Measurements from ENCODE around the gene RRAGC.
A peak's percentile ranks its signal among the peaks of the same experiment; 100 is the strongest.

RRAGC gene

GRCh38 chr1:38867208-38867607 is 7.6 kb upstream of the RRAGC start:
- peaks cover 18% of the 10 kb centered on the region for H3K79me1 ChIP-seq (replicated peaks; ENCODE audit: low read length, poor library complexity, severe bottlenecking)
- no peak overlapping the region for H3K9ac ChIP-seq (ENCODE audit: low read length)
- H4K91ac ChIP-seq (ENCODE audit: low read length), result no peak overlapping the region
- no peak overlapping the region for H3K4ac ChIP-seq (ENCODE audit: low read depth in 1 of 2, low read length in 2 of 2)
- no peak for DNase-seq
- no peak overlapping the region for H2BK15ac ChIP-seq (ENCODE audit: low read depth, poor library complexity, severe bottlenecking)
- WGBS, result 100% methylated on average over 3 of the region's 8 CpGs
- no peak overlapping the region for H2BK120ac ChIP-seq (ENCODE audit: low read depth, low read length)
- no peak overlapping the region for H2AFZ ChIP-seq (ENCODE audit: low read depth, low read length)
- H3K36me3 ChIP-seq (ENCODE audit: control insufficient read depth in 1 of 2, insufficient read depth in 2 of 2, low read depth in 1 of 2, low read length in 2 of 2), result peaks cover 2 to 50% of the 10 kb centered on the region in 2 experiments
- H3K18ac ChIP-seq (ENCODE audit: low read depth in 1 of 2, low read length in 2 of 2), result no peak overlapping the region
- H3K4me1 ChIP-seq (ENCODE audit: control insufficient read depth, insufficient read depth, low read depth, low read length), result no peaks in the 10 kb centered on the region
- H3K4me2 ChIP-seq (ENCODE audit: low read length, poor library complexity, severe bottlenecking), result no peak overlapping the region
- H3K9me3 ChIP-seq (ENCODE audit: control insufficient read depth, low read length), result no peaks in the 10 kb centered on the region
- no peak overlapping the region for H3K14ac ChIP-seq (ENCODE audit: low read length in 2 of 2)
- H4K8ac ChIP-seq (ENCODE audit: low read length), result no peak overlapping the region
- no peak overlapping the region for H2AK5ac ChIP-seq (ENCODE audit: low read length, severe bottlenecking)
- H3K4me3 ChIP-seq (ENCODE audit: insufficient read depth in 1 of 2, low read depth in 1 of 2, low read length in 2 of 2), result no peak overlapping the region
- no peak overlapping the region for H3K23ac ChIP-seq (ENCODE audit: low read length in 2 of 2)
- no peak overlapping the region for H2BK12ac ChIP-seq (ENCODE audit: low read length in 2 of 2)
- no peak overlapping the region for H3K27ac ChIP-seq (ENCODE audit: low read length, poor library complexity, severe bottlenecking)
- no peak overlapping the region for H2BK5ac ChIP-seq (ENCODE audit: low read depth, low read length, poor library complexity, severe bottlenecking)
- no peaks in the 10 kb centered on the region for H3K27me3 ChIP-seq (ENCODE audit: control insufficient read depth in 1 of 2, insufficient read depth in 1 of 2, low read length in 2 of 2)

- Histone ChIP-seq H3K9ac (ENCODE audit: low read length) (no peak overlapping the region), H3K23ac (ENCODE audit: low read length in 2 of 2) (no peak overlapping the region), H2AFZ (ENCODE audit: low read depth, low read length) (no peak overlapping the region), H2AK5ac (ENCODE audit: low read length, severe bottlenecking) (no peak overlapping the region), H4K91ac (ENCODE audit: low read length) (no peak overlapping the region), H3K27ac (ENCODE audit: low read length, poor library complexity, severe bottlenecking) (no peak overlapping the region), H3K27me3 (ENCODE audit: control insufficient read depth in 1 of 2, insufficient read depth in 1 of 2, low read length in 2 of 2) (no peaks in the 10 kb centered on the region), H3K4me2 (ENCODE audit: low read length, poor library complexity, severe bottlenecking) (no peak overlapping the region), H3K4me3 (ENCODE audit: insufficient read depth in 1 of 2, low read depth in 1 of 2, low read length in 2 of 2) (no peak overlapping the region), H3K36me3 (ENCODE audit: control insufficient read depth in 1 of 2, insufficient read depth in 2 of 2, low read depth in 1 of 2, low read length in 2 of 2) (peaks cover 2 to 52% of the 10 kb centered on the region in 2 experiments), H2BK120ac (ENCODE audit: low read depth, low read length) (no peak overlapping the region), H3K14ac (ENCODE audit: low read length in 2 of 2) (no peak overlapping the region), H3K79me1 (replicated peaks; ENCODE audit: low read length, poor library complexity, severe bottlenecking) (peaks cover 18% of the 10 kb centered on the region), H3K4me1 (ENCODE audit: control insufficient read depth, insufficient read depth, low read depth, low read length) (peaks cover 3% of the 10 kb centered on the region), H4K8ac (ENCODE audit: low read length) (no peak overlapping the region), H2BK12ac (ENCODE audit: low read length in 2 of 2) (no peak overlapping the region), H3K9me3 (ENCODE audit: control insufficient read depth, low read length) (no peaks in the 10 kb centered on the region), H2BK15ac (ENCODE audit: low read depth, poor library complexity, severe bottlenecking) (no peak overlapping the region), H2BK5ac (ENCODE audit: low read depth, low read length, poor library complexity, severe bottlenecking) (no peak overlapping the region), H3K4ac (ENCODE audit: low read depth in 1 of 2, low read length in 2 of 2) (no peak overlapping the region), H3K18ac (ENCODE audit: low read depth in 1 of 2, low read length in 2 of 2) (no peak overlapping the region)
- 94% methylated on average over 4 of the region's 4 CpGs for WGBS
- no peak for DNase-seq
Observed at GRCh38 chr1:38865112-38865715, 5.6 kb upstream of the RRAGC start.

GRCh38 chr1:38860454-38860795 is 853 bp upstream of the RRAGC start:
- no peak overlapping the region for H2BK120ac ChIP-seq (ENCODE audit: low read depth, low read length)
- H3K9ac ChIP-seq (ENCODE audit: low read length), result peak overlapping the region; percentile 96
- DNase-seq, result peak; percentile 37
- no peak overlapping the region for H2BK15ac ChIP-seq (ENCODE audit: low read depth, poor library complexity, severe bottlenecking)
- peaks cover 0 to 51% of the 10 kb centered on the region in 2 experiments for H3K36me3 ChIP-seq (ENCODE audit: control insufficient read depth in 1 of 2, insufficient read depth in 2 of 2, low read depth in 1 of 2, low read length in 2 of 2)
- H2AFZ ChIP-seq (ENCODE audit: low read depth, low read length), result peak overlapping the region; percentile 85
- peak overlapping the region in 1 of 2 experiments; percentile 99 for H3K14ac ChIP-seq (ENCODE audit: low read length in 2 of 2)
- peak overlapping the region in 1 of 2 experiments; percentile 100 for H3K4ac ChIP-seq (ENCODE audit: low read depth in 1 of 2, low read length in 2 of 2)
- WGBS, result 8% methylated on average over 4 of the region's 6 CpGs
- no peaks in the 10 kb centered on the region for H3K9me3 ChIP-seq (ENCODE audit: control insufficient read depth, low read length)
- peak overlapping the region; percentile 83 to 93 for H3K4me3 ChIP-seq (ENCODE audit: insufficient read depth in 1 of 2, low read depth in 1 of 2, low read length in 2 of 2)
- no peak overlapping the region for H4K91ac ChIP-seq (ENCODE audit: low read length)
- peak overlapping the region in 1 of 2 experiments; percentile 97 for H3K18ac ChIP-seq (ENCODE audit: low read depth in 1 of 2, low read length in 2 of 2)
- peaks cover 22% of the 10 kb centered on the region for H3K79me1 ChIP-seq (replicated peaks; ENCODE audit: low read length, poor library complexity, severe bottlenecking)
- H3K27me3 ChIP-seq (ENCODE audit: control insufficient read depth in 1 of 2, insufficient read depth in 1 of 2, low read length in 2 of 2), result no peaks in the 10 kb centered on the region
- no peak overlapping the region for H3K23ac ChIP-seq (ENCODE audit: low read length in 2 of 2)
- no peak overlapping the region for H2BK5ac ChIP-seq (ENCODE audit: low read depth, low read length, poor library complexity, severe bottlenecking)
- H4K8ac ChIP-seq (ENCODE audit: low read length), result no peak overlapping the region
- peak overlapping the region; percentile 89 for H3K4me2 ChIP-seq (ENCODE audit: low read length, poor library complexity, severe bottlenecking)
- peaks cover 11% of the 10 kb centered on the region for H3K4me1 ChIP-seq (ENCODE audit: control insufficient read depth, insufficient read depth, low read depth, low read length)
- H2AK5ac ChIP-seq (ENCODE audit: low read length, severe bottlenecking), result no peak overlapping the region
- peak overlapping the region in 1 of 2 experiments; percentile 84 for H2BK12ac ChIP-seq (ENCODE audit: low read length in 2 of 2)
- no peak overlapping the region for H3K27ac ChIP-seq (ENCODE audit: low read length, poor library complexity, severe bottlenecking)

GRCh38 chr1:38858833-38859560 is 575 bp downstream of the RRAGC start:
- Histone ChIP-seq H3K27me3 (ENCODE audit: control insufficient read depth in 1 of 2, insufficient read depth in 1 of 2, low read length in 2 of 2) (no peaks in the 10 kb centered on the region), H2BK5ac (ENCODE audit: low read depth, low read length, poor library complexity, severe bottlenecking) (no peak overlapping the region), H3K4ac (ENCODE audit: low read depth in 1 of 2, low read length in 2 of 2) (peak overlapping the region in 1 of 2 experiments; percentile 96), H2AK5ac (ENCODE audit: low read length, severe bottlenecking) (no peak overlapping the region), H3K27ac (ENCODE audit: low read length, poor library complexity, severe bottlenecking) (peak overlapping the region; percentile 53), H3K23ac (ENCODE audit: low read length in 2 of 2) (peak overlapping the region in 1 of 2 experiments; percentile 98), H2BK15ac (ENCODE audit: low read depth, poor library complexity, severe bottlenecking) (no peak overlapping the region), H3K36me3 (ENCODE audit: control insufficient read depth in 1 of 2, insufficient read depth in 2 of 2, low read depth in 1 of 2, low read length in 2 of 2) (peaks cover 0 to 50% of the 10 kb centered on the region in 2 experiments), H2AFZ (ENCODE audit: low read depth, low read length) (peak overlapping the region; percentile 71), H3K4me2 (ENCODE audit: low read length, poor library complexity, severe bottlenecking) (peak overlapping the region; percentile 78), H3K4me3 (ENCODE audit: insufficient read depth in 1 of 2, low read depth in 1 of 2, low read length in 2 of 2) (peak overlapping the region; percentile 95 to 98), H3K9me3 (ENCODE audit: control insufficient read depth, low read length) (no peaks in the 10 kb centered on the region), H2BK12ac (ENCODE audit: low read length in 2 of 2) (no peak overlapping the region), H3K18ac (ENCODE audit: low read depth in 1 of 2, low read length in 2 of 2) (peak overlapping the region; percentile 75 to 100), H4K8ac (ENCODE audit: low read length) (peak overlapping the region; percentile 67), H3K9ac (ENCODE audit: low read length) (peak overlapping the region; percentile 95), H3K4me1 (ENCODE audit: control insufficient read depth, insufficient read depth, low read depth, low read length) (peaks cover 11% of the 10 kb centered on the region), H4K91ac (ENCODE audit: low read length) (peak overlapping the region; percentile 90), H3K79me1 (replicated peaks; ENCODE audit: low read length, poor library complexity, severe bottlenecking) (peaks cover 28% of the 10 kb centered on the region), H2BK120ac (ENCODE audit: low read depth, low read length) (peak overlapping the region; percentile 92), H3K14ac (ENCODE audit: low read length in 2 of 2) (peak overlapping the region in 1 of 2 experiments; percentile 99)
- WGBS, result 2% methylated on average over 35 of the region's 51 CpGs
- DNase-seq, result peak; percentile 80
